HUES64 (cell line): ENCODE results near the gene MTREX.

Source experiments
- H3K27ac ChIP-seq: 2 replicates; pipeline ENCODE4 v1.7.0; 2013; ENCODE audit warnings: low read depth, low read length, inconsistent platforms
- H3K27me3 ChIP-seq: 2 replicates; pipeline ENCODE4 v1.6.1; 2013; ENCODE audit warnings: mild to moderate bottlenecking, low read length; ENCODE audit not compliant: insufficient read depth
- H3K36me3 ChIP-seq: 2 replicates; pipeline ENCODE4 v1.6.1; 2013; ENCODE audit warnings: mild to moderate bottlenecking, low read length; ENCODE audit not compliant: insufficient read depth
- H3K4me1 ChIP-seq: 2 replicates; pipeline ENCODE4 v1.6.1; 2013; ENCODE audit warnings: mild to moderate bottlenecking, low read length, moderate library complexity; ENCODE audit not compliant: insufficient read depth
- H3K4me3 ChIP-seq: 2 replicates; pipeline ENCODE4 v1.5.1; 2013; ENCODE audit warnings: mild to moderate bottlenecking, low read length, moderate library complexity
- H3K9ac ChIP-seq: 2 replicates; pipeline ENCODE4 v1.6.1; 2013; ENCODE audit warnings: mild to moderate bottlenecking, low read depth, low read length
- H3K9me3 ChIP-seq: 2 replicates; pipeline ENCODE4 v1.6.1; 2013; ENCODE audit warnings: low read depth, low read length; ENCODE audit not compliant: insufficient read depth
- WGBS: fragments of 150-250, 120-280 bp; methylation state at CpG from one replicate; pipeline ENCODE4 v1.1.7; 2013; ENCODE audit warnings: missing lambda C conversion rate; 5-methylcytosine and 5-hydroxymethylcytosine counted together

MTREX gene

GRCh38 chr5:55409775-55410174 is 102.0 kb downstream of the MTREX start:
- Histone ChIP-seq H3K36me3 (peaks cover 77% of the 10 kb centered on the region), H3K9ac (no peak overlapping the region)

GRCh38 chr5:55410845-55411244 is 103.1 kb downstream of the MTREX start:
- Histone ChIP-seq H3K36me3 (peaks cover 81% of the 10 kb centered on the region), H3K9ac (no peak overlapping the region), H3K27me3 (no peaks in the 10 kb centered on the region), H3K9me3 (no peaks in the 10 kb centered on the region), H3K4me3 (no peak overlapping the region), H3K4me1 (no peaks in the 10 kb centered on the region), H3K27ac (no peak overlapping the region)
- WGBS, result 98% methylated on average over 3 of the region's 3 CpGs

More at GRCh38 chr5:55409775-55410174, 102.0 kb downstream of the MTREX start:
- 100% methylated on average over 1 of the region's 1 CpG for whole genome bisulfite sequencing
- Histone ChIP-seq H3K27me3 (no peaks in the 10 kb centered on the region), H3K4me1 (no peaks in the 10 kb centered on the region), H3K9me3 (no peaks in the 10 kb centered on the region), H3K27ac (no peak overlapping the region), H3K4me3 (no peak overlapping the region)

- no peak overlapping the region for H3K4me3 ChIP-seq
- peaks cover 81% of the 10 kb centered on the region for H3K36me3 ChIP-seq
- no peak overlapping the region for H3K9ac ChIP-seq
- no peak overlapping the region for H3K27ac ChIP-seq
- no peaks in the 10 kb centered on the region for H3K27me3 ChIP-seq
- H3K4me1 ChIP-seq, result no peaks in the 10 kb centered on the region
- no peaks in the 10 kb centered on the region for H3K9me3 ChIP-seq
- 86% methylated on average over 1 of the region's 1 CpG for WGBS
Measured at GRCh38 chr5:55411876-55412275, 104.1 kb downstream of the MTREX start.

GRCh38 chr5:55413644-55414043 is 105.9 kb downstream of the MTREX start:
- Histone ChIP-seq H3K36me3 (peaks cover 77% of the 10 kb centered on the region), H3K9ac (no peak overlapping the region), H3K4me1 (no peaks in the 10 kb centered on the region), H3K9me3 (no peaks in the 10 kb centered on the region), H3K4me3 (no peak overlapping the region), H3K27me3 (no peaks in the 10 kb centered on the region), H3K27ac (no peak overlapping the region)
- 89% methylated on average over 1 of the region's 2 CpGs for WGBS

- no peak overlapping the region for H3K9ac ChIP-seq
- H3K4me1 ChIP-seq, result peaks cover 11% of the 10 kb centered on the region; the same call in 1 of the 2 replicates
- H3K9me3 ChIP-seq, result no peaks in the 10 kb centered on the region
- H3K36me3 ChIP-seq, result peaks cover 71% of the 10 kb centered on the region
- H3K27ac ChIP-seq, result no peak overlapping the region
- no peaks in the 10 kb centered on the region for H3K27me3 ChIP-seq
- no peak overlapping the region for H3K4me3 ChIP-seq
Measured at GRCh38 chr5:55415071-55415470, 107.3 kb downstream of the MTREX start.

- peaks cover 11% of the 10 kb centered on the region; the same call in 1 of the 2 replicates for H3K4me1 ChIP-seq
- H3K4me3 ChIP-seq, result no peak overlapping the region
- H3K9me3 ChIP-seq, result no peaks in the 10 kb centered on the region
- H3K36me3 ChIP-seq, result peaks cover 67% of the 10 kb centered on the region
- H3K27ac ChIP-seq, result no peak overlapping the region
- H3K9ac ChIP-seq, result no peak overlapping the region
- H3K27me3 ChIP-seq, result no peaks in the 10 kb centered on the region
Measured at GRCh38 chr5:55416306-55416705, 108.5 kb downstream of the MTREX start.

- Histone ChIP-seq H3K4me1 (peaks cover 11% of the 10 kb centered on the region; the same call in 1 of the 2 replicates), H3K27me3 (no peaks in the 10 kb centered on the region), H3K9ac (no peak overlapping the region), H3K36me3 (peaks cover 78% of the 10 kb centered on the region), H3K9me3 (no peaks in the 10 kb centered on the region), H3K27ac (no peak overlapping the region; the same call in 1 of the 2 replicates), H3K4me3 (no peak overlapping the region)
Measured at GRCh38 chr5:55418994-55419968, 111.5 kb downstream of the MTREX start.

GRCh38 chr5:55421074-55421529 is 113.3 kb downstream of the MTREX start:
- H3K36me3 ChIP-seq, result peaks cover 80% of the 10 kb centered on the region
- no peak overlapping the region for H3K4me3 ChIP-seq
- no peak overlapping the region for H3K27ac ChIP-seq
- H3K4me1 ChIP-seq, result peaks cover 11% of the 10 kb centered on the region; the same call in 1 of the 2 replicates
- no peak overlapping the region for H3K9ac ChIP-seq
- H3K9me3 ChIP-seq, result no peaks in the 10 kb centered on the region
- 97% methylated on average over 4 of the region's 4 CpGs for whole genome bisulfite sequencing
- no peaks in the 10 kb centered on the region for H3K27me3 ChIP-seq

GRCh38 chr5:55426455-55426854 is 118.7 kb downstream of the MTREX start:
- over 99% methylated on average over 4 of the region's 4 CpGs for WGBS
- Histone ChIP-seq H3K36me3 (peaks cover 97% of the 10 kb centered on the region), H3K4me1 (no peaks in the 10 kb centered on the region), H3K27ac (no peak overlapping the region; the same call in 1 of the 2 replicates), H3K9ac (no peak overlapping the region), H3K4me3 (no peak overlapping the region), H3K9me3 (peaks cover 14% of the 10 kb centered on the region), H3K27me3 (no peaks in the 10 kb centered on the region)

GRCh38 chr5:55427157-55427556 is 119.4 kb downstream of the MTREX start:
- peaks cover 97% of the 10 kb centered on the region for H3K36me3 ChIP-seq
- H3K27ac ChIP-seq, result no peak overlapping the region
- 94% methylated on average over 1 of the region's 1 CpG for WGBS
- no peak overlapping the region for H3K4me3 ChIP-seq
- no peaks in the 10 kb centered on the region for H3K27me3 ChIP-seq
- peaks cover 19% of the 10 kb centered on the region for H3K9me3 ChIP-seq
- H3K4me1 ChIP-seq, result no peaks in the 10 kb centered on the region
- no peak overlapping the region for H3K9ac ChIP-seq

- H3K4me3 ChIP-seq, result no peak overlapping the region
- 47% methylated on average over 2 of the region's 2 CpGs for WGBS
- H3K36me3 ChIP-seq, result peaks cover 88% of the 10 kb centered on the region
- H3K27ac ChIP-seq, result no peak overlapping the region
- H3K9me3 ChIP-seq, result peaks cover 23% of the 10 kb centered on the region
- H3K4me1 ChIP-seq, result no peaks in the 10 kb centered on the region
- no peaks in the 10 kb centered on the region for H3K27me3 ChIP-seq
- H3K9ac ChIP-seq, result no peak overlapping the region
Measured at GRCh38 chr5:55429221-55429612, 121.4 kb downstream of the MTREX start.
